Gastrocnemius medialis (tissue), 4 donors: ENCODE data around the gene FAM163B.

Source experiments
- CTCF ChIP-seq, 5 experiments: fragments of 450-650 bp in 3 of 5; fragments of 200-600 bp in 2 of 5; sonication (generic) in 2 of 5; IDR thresholded peaks in 4 of 5; conservative IDR thresholded peaks in 1 of 5; 1 replicate in 4 of 5; 2 replicates in 1 of 5; pipeline ENCODE4 v1.5.1; 2016 to 2019; ENCODE audit warnings: antibody characterized with exemption in 5 of 5, mild to moderate bottlenecking in 3 of 5, moderate library complexity in 3 of 5
- POLR2A ChIP-seq, 2 donors: fragments of 450-650 bp; IDR thresholded peaks; one replicate each; pipeline ENCODE4 v1.6.1; 2017; ENCODE audit warnings: antibody characterized with exemption in 2 of 2, mild to moderate bottlenecking in 2 of 2, moderate library complexity in 2 of 2

DNA sequence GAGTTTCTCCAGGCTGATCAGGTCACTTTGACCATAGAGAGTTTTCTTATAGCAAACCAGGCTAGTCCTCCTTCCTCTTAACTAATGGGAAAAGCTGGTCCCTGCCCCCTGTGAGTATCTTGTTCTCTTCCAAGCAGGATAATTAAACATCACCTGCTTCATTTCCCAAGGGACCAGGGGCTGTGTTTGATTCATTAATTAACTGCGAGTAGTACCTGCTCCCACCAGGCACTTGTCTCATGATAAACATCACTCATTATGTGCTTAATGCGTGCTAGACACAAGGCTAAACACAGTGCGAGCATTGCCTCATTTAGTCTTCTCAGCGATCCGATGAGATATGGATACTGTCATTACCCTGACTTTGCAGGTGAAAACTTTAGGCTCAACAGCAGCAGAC lies 1.7 kb upstream of the FAM163B start:
- TF ChIP-seq CTCF (IDR thresholded peaks at IDR 0.05 in 4 of 5, conservative IDR thresholded peaks at IDR 0.05 in 1 of 5): no peak
- no peak for TF ChIP-seq POLR2A (IDR thresholded peaks at IDR 0.05)
